ENCODE measurements around the gene C1orf116. TPM values are rescaled to one million over a fixed set of nuclear protein-coding genes. Genes with fewer than 3 reads are reported as not detected.

Gene C1orf116
- total RNA-seq, 1 donor from 2014 or later: 0.67 TPM

DNA sequence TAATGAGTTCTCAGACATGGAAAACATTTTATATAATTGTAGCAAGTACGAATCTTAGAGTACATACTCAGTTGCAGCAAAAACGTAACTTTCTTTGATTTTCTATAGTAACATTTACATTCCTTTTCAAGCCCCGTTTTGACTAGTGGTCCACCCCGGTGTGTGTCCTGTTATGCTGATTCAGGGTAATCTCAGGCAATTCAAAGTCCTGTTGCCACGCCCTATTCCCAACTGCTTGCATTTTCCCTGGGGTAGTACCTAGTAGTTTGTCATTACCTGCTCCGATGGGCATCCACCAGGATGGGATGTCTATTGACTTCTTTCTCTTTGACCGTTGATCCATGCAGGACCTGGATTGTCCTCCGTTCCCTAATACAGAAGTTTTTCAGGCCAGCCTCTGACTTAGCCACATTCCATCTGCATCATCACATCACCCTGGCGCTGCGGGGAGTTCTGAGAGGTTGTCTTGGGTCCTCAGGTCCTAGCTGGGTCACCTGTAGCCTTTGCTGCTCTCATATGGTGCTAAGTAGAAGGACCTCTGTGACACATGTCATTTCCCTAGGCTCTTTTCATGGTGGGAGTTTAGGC lies 47.3 kb downstream of the C1orf116 start:
- Mint-ChIP-seq H3K27me3 (ENCODE audit: low read depth) (peaks cover 81% of the 10 kb centered on the region), H3K36me3 (no peaks in the 10 kb centered on the region), H3K9me3 (no peaks in the 10 kb centered on the region), H3K4me1 (no peaks in the 10 kb centered on the region), H3K27ac (no peak overlapping the region), H3K4me3 (no peak overlapping the region)
- TF ChIP-seq, protein P1, sequence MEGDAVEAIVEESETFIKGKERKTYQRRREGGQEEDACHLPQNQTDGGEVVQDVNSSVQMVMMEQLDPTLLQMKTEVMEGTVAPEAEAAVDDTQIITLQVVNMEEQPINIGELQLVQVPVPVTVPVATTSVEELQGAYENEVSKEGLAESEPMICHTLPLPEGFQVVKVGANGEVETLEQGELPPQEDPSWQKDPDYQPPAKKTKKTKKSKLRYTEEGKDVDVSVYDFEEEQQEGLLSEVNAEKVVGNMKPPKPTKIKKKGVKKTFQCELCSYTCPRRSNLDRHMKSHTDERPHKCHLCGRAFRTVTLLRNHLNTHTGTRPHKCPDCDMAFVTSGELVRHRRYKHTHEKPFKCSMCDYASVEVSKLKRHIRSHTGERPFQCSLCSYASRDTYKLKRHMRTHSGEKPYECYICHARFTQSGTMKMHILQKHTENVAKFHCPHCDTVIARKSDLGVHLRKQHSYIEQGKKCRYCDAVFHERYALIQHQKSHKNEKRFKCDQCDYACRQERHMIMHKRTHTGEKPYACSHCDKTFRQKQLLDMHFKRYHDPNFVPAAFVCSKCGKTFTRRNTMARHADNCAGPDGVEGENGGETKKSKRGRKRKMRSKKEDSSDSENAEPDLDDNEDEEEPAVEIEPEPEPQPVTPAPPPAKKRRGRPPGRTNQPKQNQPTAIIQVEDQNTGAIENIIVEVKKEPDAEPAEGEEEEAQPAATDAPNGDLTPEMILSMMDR (IDR thresholded peaks at IDR 0.05; ENCODE audit: unreplicated experiment): no peak
- no peak for DNase-seq (ENCODE audit: low spot score in 2 of 2, unreplicated experiment in 2 of 2)

DNA sequence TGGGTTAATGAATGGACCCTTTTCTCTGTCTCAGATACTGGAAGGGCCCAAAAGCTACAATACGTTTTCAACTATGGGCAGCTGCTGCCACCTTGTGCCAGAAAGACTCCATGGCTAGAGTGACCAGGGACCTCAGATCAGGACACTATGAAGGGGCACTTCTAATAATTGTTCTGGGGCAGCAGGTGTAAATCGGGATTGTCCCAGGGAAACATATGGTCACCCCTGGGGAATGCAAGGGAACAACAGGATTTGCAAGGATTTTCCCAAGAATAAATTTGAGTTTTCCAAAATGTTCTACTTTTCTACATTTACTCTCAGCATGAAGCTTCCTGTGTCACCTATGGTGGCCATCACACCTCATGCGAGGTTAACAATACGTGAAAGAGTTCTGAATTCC lies 50.3 kb downstream of the C1orf116 start:
- H3K36me3 Mint-ChIP-seq: no peaks in the 10 kb centered on the region
- peak in 1 of 2 experiments; percentile 47 for DNase-seq (ENCODE audit: low spot score in 2 of 2, unreplicated experiment in 2 of 2)
- TF ChIP-seq, protein P1 (IDR thresholded peaks at IDR 0.05; ENCODE audit: unreplicated experiment): peak; percentile 22
- H3K27ac Mint-ChIP-seq: no peak overlapping the region
- H3K4me1 Mint-ChIP-seq: peaks cover 4% of the 10 kb centered on the region
- H3K9me3 Mint-ChIP-seq: no peaks in the 10 kb centered on the region
- peaks cover 65% of the 10 kb centered on the region for H3K27me3 Mint-ChIP-seq (ENCODE audit: low read depth)
- no peak overlapping the region for H3K4me3 Mint-ChIP-seq

DNA sequence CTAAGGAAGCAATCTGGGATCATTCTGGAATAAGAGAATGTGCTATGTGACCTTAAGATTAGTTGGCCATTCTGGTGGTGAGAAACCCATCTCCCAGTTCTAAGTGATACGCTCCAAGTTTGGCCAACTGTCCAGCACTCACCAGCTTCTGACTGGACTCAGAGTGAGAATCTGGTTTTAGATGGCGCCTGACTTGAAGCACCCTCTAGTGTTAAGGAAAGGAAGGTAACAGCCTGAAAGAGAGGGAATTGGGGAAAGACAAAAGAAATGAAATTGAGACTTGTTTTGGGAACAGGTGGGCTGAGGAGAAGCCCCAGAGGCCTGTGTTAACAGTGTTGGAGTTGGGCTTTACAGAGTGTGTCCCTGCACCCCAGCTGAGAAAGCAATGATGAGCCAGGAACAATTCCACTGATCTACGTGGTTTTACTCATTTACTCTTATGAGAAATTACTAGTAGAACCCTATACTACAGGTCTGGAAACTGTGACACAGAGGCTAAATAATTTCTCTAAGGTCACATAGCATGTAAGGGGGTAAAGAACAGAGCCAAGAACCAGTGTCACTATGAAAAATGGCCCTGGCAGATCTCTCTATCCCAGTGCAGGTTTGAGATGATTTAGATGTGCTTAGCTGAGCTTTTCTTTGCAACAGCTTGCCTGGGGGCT lies 53.0 kb downstream of the C1orf116 start:
- H3K4me1 Mint-ChIP-seq: peaks cover 4% of the 10 kb centered on the region
- no peak for DNase-seq (ENCODE audit: low spot score in 2 of 2, unreplicated experiment in 2 of 2)
- H3K36me3 Mint-ChIP-seq: no peaks in the 10 kb centered on the region
- TF ChIP-seq, protein P1 (IDR thresholded peaks at IDR 0.05; ENCODE audit: unreplicated experiment): no peak
- H3K4me3 Mint-ChIP-seq: no peak overlapping the region
- no peak overlapping the region for H3K27ac Mint-ChIP-seq
- H3K9me3 Mint-ChIP-seq: no peaks in the 10 kb centered on the region
- peaks cover 46% of the 10 kb centered on the region for H3K27me3 Mint-ChIP-seq (ENCODE audit: low read depth)

DNA sequence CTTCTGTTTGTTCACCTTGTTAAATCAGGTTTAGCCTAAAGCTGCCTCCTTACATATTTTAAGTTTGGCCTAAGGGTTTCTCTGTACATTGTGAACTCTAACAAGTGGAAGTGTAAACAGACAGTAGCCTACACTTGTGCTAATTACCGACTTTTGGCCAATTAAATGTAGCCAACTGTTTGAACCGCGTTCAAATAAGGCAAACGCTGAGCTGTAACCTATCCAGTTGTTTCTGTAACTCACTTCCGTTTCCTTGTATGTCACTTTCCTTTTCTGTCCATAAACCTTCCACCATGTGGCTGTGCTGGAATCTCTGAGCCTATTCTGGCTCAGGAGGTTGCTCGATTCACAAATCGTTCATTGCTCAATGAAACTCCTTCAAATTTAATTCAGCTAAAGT lies 54.3 kb downstream of the C1orf116 start:
- TF ChIP-seq, protein P1 (IDR thresholded peaks at IDR 0.05; ENCODE audit: unreplicated experiment): no peak
- peaks cover 47% of the 10 kb centered on the region for H3K27me3 Mint-ChIP-seq (ENCODE audit: low read depth)
- H3K27ac Mint-ChIP-seq: no peak overlapping the region
- H3K4me1 Mint-ChIP-seq: peaks cover 4% of the 10 kb centered on the region
- H3K36me3 Mint-ChIP-seq: no peaks in the 10 kb centered on the region
- H3K4me3 Mint-ChIP-seq: no peak overlapping the region
- DNase-seq (ENCODE audit: low spot score in 2 of 2, unreplicated experiment in 2 of 2): no peak
- no peaks in the 10 kb centered on the region for H3K9me3 Mint-ChIP-seq

DNA sequence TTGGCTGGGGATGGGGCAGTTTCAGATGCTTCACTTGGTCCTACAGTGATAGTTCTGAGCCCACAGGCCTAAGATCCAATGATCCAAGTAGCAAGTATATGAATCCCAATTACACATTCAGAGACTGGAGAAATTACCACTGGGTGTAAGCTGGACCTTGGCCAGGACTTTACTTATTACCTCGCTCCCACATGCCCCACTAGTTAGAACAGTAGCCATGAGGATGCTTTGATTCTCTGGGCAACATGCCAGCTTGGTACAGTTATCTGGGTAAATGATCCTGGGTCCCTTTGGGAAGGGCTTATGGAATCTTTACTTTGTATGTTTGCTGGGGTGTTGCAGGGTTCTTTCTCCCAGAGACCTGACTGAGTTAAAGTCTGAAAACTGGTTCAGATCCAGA lies 57.2 kb downstream of the C1orf116 start:
- TF ChIP-seq, protein P1 (IDR thresholded peaks at IDR 0.05; ENCODE audit: unreplicated experiment): no peak
- no peak for DNase-seq (ENCODE audit: low spot score in 2 of 2, unreplicated experiment in 2 of 2)
- H3K27ac Mint-ChIP-seq: no peak overlapping the region
- no peaks in the 10 kb centered on the region for H3K36me3 Mint-ChIP-seq
- H3K4me1 Mint-ChIP-seq: peaks cover 4% of the 10 kb centered on the region
- H3K27me3 Mint-ChIP-seq (ENCODE audit: low read depth): peaks cover 49% of the 10 kb centered on the region
- H3K9me3 Mint-ChIP-seq: no peaks in the 10 kb centered on the region
- H3K4me3 Mint-ChIP-seq: no peak overlapping the region

Measured in mesothelial cell of epicardium (in vitro differentiated cells).